Activated naive CD8-positive, alpha-beta T cell treated with anti-CD3 and anti-CD28 coated beads, Interleukin-2, amount 50 U/mL, for 24 hours (primary cell): ENCODE data around the gene PACRG.

Experiments
- ATAC-seq: fragments of 150-1000 bp; cut with Tn5 transposase; one replicate; pipeline ENCODE4 v1.10.0; 2021
- DNase-seq: peaks from one replicate; pipeline ENCODE4 v3.0.0; 2021
- H3K27ac Mint-ChIP-seq: one replicate; pipeline ENCODE4 v1.8.0; 2021; ENCODE audit warnings: mild to moderate bottlenecking, mixed read lengths
- H3K27me3 Mint-ChIP-seq: one replicate; pipeline ENCODE4 v1.8.0; 2021; ENCODE audit warnings: mixed read lengths
- H3K36me3 Mint-ChIP-seq: one replicate; pipeline ENCODE4 v1.8.0; 2021; ENCODE audit warnings: low read depth, mixed read lengths
- H3K4me1 Mint-ChIP-seq: one replicate; pipeline ENCODE4 v1.8.0; 2021; ENCODE audit warnings: mixed read lengths
- H3K4me3 Mint-ChIP-seq: one replicate; pipeline ENCODE4 v1.8.0; 2021; ENCODE audit warnings: mild to moderate bottlenecking, moderate library complexity, mixed read lengths
- H3K9me3 Mint-ChIP-seq: one replicate; pipeline ENCODE4 v1.8.0; 2021; ENCODE audit warnings: mixed read lengths

The PACRG gene

DNA sequence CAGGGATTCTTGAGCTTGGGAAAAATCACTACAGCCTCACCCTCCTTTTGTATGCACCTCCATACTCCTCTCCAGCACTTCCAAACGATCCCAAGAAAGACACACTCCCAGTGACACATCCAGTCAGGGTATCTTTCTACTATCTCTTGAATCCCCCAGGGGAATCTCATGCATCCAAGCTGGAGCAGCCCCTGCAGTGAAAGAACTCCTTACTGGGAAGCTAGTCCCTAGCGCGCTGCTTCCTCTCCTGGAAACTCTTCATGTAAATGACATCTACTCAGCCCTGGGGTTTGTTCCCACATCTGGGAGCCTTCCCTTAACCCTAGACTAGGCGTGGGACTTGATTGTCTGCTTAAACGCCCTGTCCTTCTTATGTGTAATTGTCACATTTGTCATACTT, 357.7 kb downstream of the PACRG start:
- no peak for ATAC-seq
- Mint-ChIP-seq H3K27me3 (peaks cover 5% of the 10 kb centered on the region), H3K36me3 (no peaks in the 10 kb centered on the region), H3K27ac (no peak overlapping the region), H3K9me3 (peaks cover 4% of the 10 kb centered on the region), H3K4me3 (no peak overlapping the region), H3K4me1 (no peaks in the 10 kb centered on the region)
- no peak for DNase-seq

- no peak overlapping the region for H3K27ac Mint-ChIP-seq
- H3K9me3 Mint-ChIP-seq: peaks cover 3% of the 10 kb centered on the region
- ATAC-seq (no peak), DNase-seq (no peak)
- H3K4me3 Mint-ChIP-seq: no peak overlapping the region
- peaks cover 5% of the 10 kb centered on the region for H3K27me3 Mint-ChIP-seq
- H3K4me1 Mint-ChIP-seq: no peaks in the 10 kb centered on the region
- H3K36me3 Mint-ChIP-seq: no peaks in the 10 kb centered on the region
Observed at GRCh38 chr6:163085861-163086623, 358.3 kb downstream of the PACRG start.

- Mint-ChIP-seq H3K36me3 (no peaks in the 10 kb centered on the region), H3K27ac (no peak overlapping the region), H3K9me3 (peaks cover 3% of the 10 kb centered on the region), H3K4me1 (no peaks in the 10 kb centered on the region), H3K27me3 (peaks cover 5% of the 10 kb centered on the region), H3K4me3 (no peak overlapping the region)
- no peak for ATAC-seq
- no peak for DNase-seq
Observed at GRCh38 chr6:163086624-163086920, 358.8 kb downstream of the PACRG start.

DNA sequence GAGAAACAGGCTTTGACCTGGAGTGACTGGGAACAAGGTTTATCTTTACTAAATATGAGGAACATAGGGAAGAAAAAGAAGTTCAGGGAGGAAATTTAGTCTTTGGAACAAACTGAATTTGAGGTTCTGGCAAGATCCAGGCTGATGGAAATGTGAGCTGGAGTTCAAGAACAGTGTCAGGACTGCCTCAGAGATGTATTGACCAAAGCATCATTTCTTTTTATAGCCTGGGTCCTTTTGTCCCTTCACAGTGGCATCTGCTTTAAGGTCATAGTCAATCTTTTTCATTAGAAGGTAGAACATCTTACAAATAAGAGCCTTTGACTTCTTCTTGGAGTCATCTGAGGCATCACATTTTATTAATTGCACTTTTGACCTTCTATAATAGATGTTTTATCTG, 360.2 kb downstream of the PACRG start:
- DNase-seq: no peak
- Mint-ChIP-seq H3K27me3 (peaks cover 5% of the 10 kb centered on the region), H3K27ac (no peak overlapping the region), H3K9me3 (peaks cover 3% of the 10 kb centered on the region), H3K36me3 (no peaks in the 10 kb centered on the region), H3K4me3 (no peak overlapping the region), H3K4me1 (no peaks in the 10 kb centered on the region)
- no peak for ATAC-seq

DNA sequence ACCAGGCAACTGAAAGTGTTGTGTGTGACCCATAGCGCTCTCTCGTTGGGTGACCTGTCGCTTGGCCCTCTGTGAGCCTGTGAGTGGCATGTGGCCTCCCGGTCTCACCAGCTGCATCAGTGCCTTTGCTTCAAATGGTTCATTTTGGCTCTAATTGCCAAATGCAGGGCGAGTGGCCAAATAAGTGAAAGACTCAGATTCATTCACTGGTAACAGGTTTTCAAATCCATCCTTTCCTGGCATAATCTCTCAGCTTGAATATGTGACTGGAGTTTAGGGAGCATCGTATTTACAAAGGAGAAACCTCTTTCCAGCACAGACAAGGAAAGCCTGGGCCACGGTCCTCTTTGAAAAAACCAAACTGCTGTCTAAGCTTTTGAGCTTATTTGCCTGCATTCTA, 365.1 kb downstream of the PACRG start:
- Mint-ChIP-seq H3K9me3 (no peaks in the 10 kb centered on the region), H3K4me3 (no peak overlapping the region), H3K27ac (no peak overlapping the region), H3K36me3 (no peaks in the 10 kb centered on the region), H3K27me3 (no peaks in the 10 kb centered on the region), H3K4me1 (no peaks in the 10 kb centered on the region)
- no peak for ATAC-seq
- no peak for DNase-seq

GRCh38 chr6:163094881-163095280, 367.1 kb downstream of the PACRG start:
- no peak for DNase-seq
- ATAC-seq: no peak
- Mint-ChIP-seq H3K27me3 (no peaks in the 10 kb centered on the region), H3K36me3 (no peaks in the 10 kb centered on the region), H3K4me3 (no peak overlapping the region), H3K9me3 (no peaks in the 10 kb centered on the region), H3K4me1 (no peaks in the 10 kb centered on the region), H3K27ac (no peak overlapping the region)

DNA sequence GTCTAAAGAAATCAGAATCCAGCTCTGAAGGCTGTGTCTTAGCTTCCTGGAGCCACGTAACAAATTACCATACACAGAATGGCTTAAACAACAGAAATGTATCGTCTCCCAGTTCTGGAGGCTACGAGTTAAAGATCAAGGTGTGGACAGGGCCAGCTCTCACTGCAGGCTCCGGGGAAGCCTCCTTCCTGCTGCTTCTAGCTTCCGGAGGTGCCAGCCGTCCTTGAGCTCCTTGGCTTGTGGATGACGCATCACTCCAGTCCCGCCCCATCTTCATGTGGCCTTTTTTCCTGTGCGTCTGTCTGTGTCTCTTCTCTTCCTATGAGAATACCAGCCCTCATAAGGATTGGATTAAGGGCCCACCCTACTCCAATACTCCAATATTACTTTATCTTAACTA, 367.6 kb downstream of the PACRG start:
- Mint-ChIP-seq H3K9me3 (no peaks in the 10 kb centered on the region), H3K36me3 (no peaks in the 10 kb centered on the region), H3K27ac (no peak overlapping the region), H3K4me3 (no peak overlapping the region), H3K27me3 (no peaks in the 10 kb centered on the region), H3K4me1 (no peaks in the 10 kb centered on the region)
- DNase-seq: no peak
- no peak for ATAC-seq

DNA sequence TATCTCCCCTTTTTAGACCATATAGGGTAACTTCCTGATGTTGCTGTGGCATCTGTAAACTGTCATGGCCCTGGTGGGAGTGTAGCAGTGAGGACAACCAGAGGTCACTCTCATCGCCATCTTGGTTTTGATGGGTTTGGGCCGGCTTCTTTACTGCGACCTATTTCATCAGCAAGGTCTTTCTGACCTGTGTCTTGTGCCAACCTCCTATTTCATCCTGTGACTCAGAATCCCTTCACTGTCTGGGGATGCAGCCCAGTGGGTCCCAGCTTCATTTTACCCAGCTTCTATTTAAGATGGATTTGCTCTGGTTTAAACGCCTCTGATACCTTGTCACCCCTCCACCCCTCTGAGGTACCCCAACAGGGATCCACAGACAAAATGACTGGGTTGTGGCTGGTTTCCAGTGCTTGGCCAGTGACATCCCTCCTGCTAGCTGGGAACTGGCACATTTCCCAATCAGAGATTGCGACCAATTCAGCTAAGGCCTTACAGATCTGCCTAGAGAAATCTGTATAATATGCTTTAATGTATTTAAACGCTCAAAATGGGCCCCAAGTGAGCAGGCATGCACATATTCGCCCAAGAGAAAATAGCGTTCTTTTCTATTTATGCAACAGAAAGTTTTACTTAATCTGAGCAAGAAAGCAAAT, 371.2 kb downstream of the PACRG start:
- peaks cover 4% of the 10 kb centered on the region for H3K9me3 Mint-ChIP-seq
- DNase-seq (no peak), ATAC-seq (no peak)
- no peaks in the 10 kb centered on the region for H3K36me3 Mint-ChIP-seq
- no peaks in the 10 kb centered on the region for H3K27me3 Mint-ChIP-seq
- no peaks in the 10 kb centered on the region for H3K4me1 Mint-ChIP-seq
- no peak overlapping the region for H3K4me3 Mint-ChIP-seq
- H3K27ac Mint-ChIP-seq: no peak overlapping the region

GRCh38 chr6:163099621-163100171, 371.9 kb downstream of the PACRG start:
- no peak for DNase-seq
- H3K4me1 Mint-ChIP-seq: no peaks in the 10 kb centered on the region
- H3K27ac Mint-ChIP-seq: no peak overlapping the region
- no peak for ATAC-seq
- no peak overlapping the region for H3K4me3 Mint-ChIP-seq
- peaks cover 4% of the 10 kb centered on the region for H3K9me3 Mint-ChIP-seq
- no peaks in the 10 kb centered on the region for H3K27me3 Mint-ChIP-seq
- H3K36me3 Mint-ChIP-seq: no peaks in the 10 kb centered on the region

GRCh38 chr6:163100259-163100658, 372.5 kb downstream of the PACRG start:
- Mint-ChIP-seq H3K9me3 (peaks cover 4% of the 10 kb centered on the region), H3K4me3 (no peak overlapping the region), H3K36me3 (no peaks in the 10 kb centered on the region), H3K4me1 (no peaks in the 10 kb centered on the region), H3K27me3 (no peaks in the 10 kb centered on the region), H3K27ac (no peak overlapping the region)
- DNase-seq: no peak
- no peak for ATAC-seq

- H3K9me3 Mint-ChIP-seq: peaks cover 16% of the 10 kb centered on the region
- no peaks in the 10 kb centered on the region for H3K27me3 Mint-ChIP-seq
- H3K36me3 Mint-ChIP-seq: no peaks in the 10 kb centered on the region
- DNase-seq: no peak
- no peak overlapping the region for H3K27ac Mint-ChIP-seq
- no peak for ATAC-seq
- no peaks in the 10 kb centered on the region for H3K4me1 Mint-ChIP-seq
- H3K4me3 Mint-ChIP-seq: no peak overlapping the region
Observed at GRCh38 chr6:163113358-163113962, 385.7 kb downstream of the PACRG start.

DNA sequence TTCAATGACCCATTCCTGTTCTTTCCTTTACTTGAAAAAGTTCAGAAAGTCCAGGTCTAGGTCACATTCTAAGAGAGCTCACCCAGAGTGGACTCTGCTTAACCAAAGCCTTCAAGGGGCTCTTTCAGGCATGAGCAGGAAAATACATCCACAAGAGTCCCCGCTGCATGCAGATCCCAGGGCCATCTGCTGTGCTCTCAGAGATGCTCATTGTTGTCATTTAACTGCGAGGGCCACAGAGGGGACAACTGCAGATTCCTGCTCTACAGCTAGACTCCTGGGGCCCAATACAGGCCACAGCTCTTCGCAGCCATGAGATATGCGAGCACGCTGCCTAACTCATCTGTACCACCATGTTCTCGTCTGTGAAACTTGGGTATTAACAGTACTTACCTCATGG, 391.2 kb downstream of the PACRG start:
- no peak overlapping the region for H3K4me3 Mint-ChIP-seq
- no peaks in the 10 kb centered on the region for H3K4me1 Mint-ChIP-seq
- DNase-seq (no peak), ATAC-seq (no peak)
- no peaks in the 10 kb centered on the region for H3K27me3 Mint-ChIP-seq
- no peak overlapping the region for H3K27ac Mint-ChIP-seq
- no peaks in the 10 kb centered on the region for H3K36me3 Mint-ChIP-seq
- H3K9me3 Mint-ChIP-seq: peaks cover 4% of the 10 kb centered on the region

- H3K27ac Mint-ChIP-seq: no peak overlapping the region
- H3K4me3 Mint-ChIP-seq: no peak overlapping the region
- no peaks in the 10 kb centered on the region for H3K36me3 Mint-ChIP-seq
- ATAC-seq (no peak), DNase-seq (no peak)
- H3K9me3 Mint-ChIP-seq: no peaks in the 10 kb centered on the region
- no peaks in the 10 kb centered on the region for H3K27me3 Mint-ChIP-seq
- H3K4me1 Mint-ChIP-seq: no peaks in the 10 kb centered on the region
Observed at GRCh38 chr6:163120223-163120622, 392.4 kb downstream of the PACRG start.

DNA sequence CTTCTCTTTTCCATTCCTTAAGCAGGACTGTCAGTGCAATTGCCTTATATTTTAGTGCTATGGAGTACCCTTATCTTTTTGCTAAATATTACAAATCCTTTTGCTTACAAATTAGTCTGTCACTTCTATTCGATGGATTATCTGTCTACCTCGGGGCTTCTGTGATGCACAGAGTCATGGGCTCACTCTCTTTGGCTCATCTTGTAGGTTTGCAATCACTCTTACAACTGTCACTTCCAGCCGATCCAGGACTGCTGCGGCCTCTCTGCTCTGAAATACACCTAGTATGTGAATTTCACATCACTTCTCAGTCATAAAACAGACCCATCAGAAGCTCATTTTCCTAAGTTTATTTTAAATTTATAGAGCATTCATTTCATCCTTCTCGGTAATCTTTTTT, 393.5 kb downstream of the PACRG start:
- Mint-ChIP-seq H3K4me3 (no peak overlapping the region), H3K9me3 (no peaks in the 10 kb centered on the region), H3K27me3 (no peaks in the 10 kb centered on the region), H3K27ac (no peak overlapping the region), H3K36me3 (no peaks in the 10 kb centered on the region), H3K4me1 (no peaks in the 10 kb centered on the region)
- ATAC-seq: no peak
- DNase-seq: no peak

GRCh38 chr6:163122365-163122764, 394.6 kb downstream of the PACRG start:
- Mint-ChIP-seq H3K4me3 (no peak overlapping the region), H3K27ac (no peak overlapping the region), H3K27me3 (no peaks in the 10 kb centered on the region), H3K9me3 (no peaks in the 10 kb centered on the region), H3K36me3 (no peaks in the 10 kb centered on the region), H3K4me1 (no peaks in the 10 kb centered on the region)
- DNase-seq (no peak), ATAC-seq (no peak)
